Pancreas (tissue), 10 donors: Measurements from ENCODE around the gene SLC38A6. TPM values are rescaled to one million over a fixed set of nuclear protein-coding genes. Genes with fewer than 3 reads are reported as not detected.

ENCODE experiments used
- ATAC-seq, 4 donors: fragments of 200-7000 bp; cut with Tn5 transposase; one replicate each; pipeline versions ENCODE4 v1.8.0 to v1.9.1; 2020; ENCODE audit warnings: mild to moderate bottlenecking in 4 of 4, moderate library complexity in 4 of 4
- DNase-seq, 6 donors: peaks; one replicate each; pipeline ENCODE4 v3.0.0-alpha.2; 2020
- FAIRE-seq: peaks from 2 replicates; lab custom pipeline; 2012; peaks lifted over from hg19 to GRCh38; lab: Jason Lieb, UNC
- H3K27ac ChIP-seq, 4 donors: fragments of 200-600 bp; sonication (generic); 1 replicate in 3 of 4; 2 replicates in 1 of 4; pipeline versions ENCODE4 v1.5.0 to v1.8.0; 2020
- H3K27me3 ChIP-seq, 4 donors: fragments of 200-600 bp; one replicate each; pipeline ENCODE4 v1.8.0; 2021
- H3K36me3 ChIP-seq, 3 donors: fragments of 200-600 bp; sonication (generic) in 1 of 3; one replicate each; pipeline versions ENCODE4 v1.5.0 to v1.8.0; 2020 to 2021
- H3K4me1 ChIP-seq, 3 donors: fragments of 200-600 bp; one replicate each; pipeline ENCODE4 v1.8.0; 2021
- H3K4me3 ChIP-seq, 4 donors: fragments of 200-600 bp; sonication (generic) in 2 of 4; one replicate each; pipeline versions ENCODE4 v1.5.0 to v1.8.0; 2020 to 2021
- H3K9me3 ChIP-seq, 4 donors: fragments of 200-600 bp; one replicate each; pipeline ENCODE4 v1.8.0; 2021
- WGBS, 2 donors: extraction: QIAGEN DNeasy Blood & Tissue Kit; methylation state at CpG; one replicate each; pipeline ENCODE4 v1.1.7; 2013; 5-methylcytosine and 5-hydroxymethylcytosine counted together
- intact Hi-C, 3 donors: fragments of 100-400 bp; cut with DNase I; formaldehyde crosslinking; loops; one replicate each; pipeline versions ENCODE4 v1.11.1 to v1.14.2; 2022
- polyA plus RNA-seq, 2 donors: library from polyadenylated mRNA; stranded (reverse); fragments of 200-250 nt; gene quantifications; one replicate each; pipeline ENCODE4 v1.2.3, GENCODE V29; 2013
- total RNA-seq, 6 donors: library from RNA; stranded (reverse); fragmentation: NEBNext Ultra II Directional in 4 of 6; extraction: Animal tissue kit (Norgen Biotek cat#: 25700) in 4 of 6; gene quantifications; one replicate each; pipeline versions ENCODE4 v1.2.1 to v1.2.4, GENCODE V29; 2021 to 2023
- TF ChIP-seq, protein P1 (sequence below), 4 donors: fragments of 200-600 bp; sonication (generic) in 3 of 4; IDR thresholded peaks; one replicate each; pipeline versions ENCODE4 v1.5.0 to v1.8.0; 2021; ENCODE audit warnings: antibody characterized with exemption in 4 of 4
- donor health status: healthy with polysubstance abuse.
- donor health status: DM: no; HTN: no; CAD: no; lungs with moderate emphysema.
- donor health status: DM: no; HTN: no; CAD: no.
- donor health status: control.
- donor health status: control.
- donor health status: Bipolar disorder and iron deficiency.
- donor health status: DM: yes; HTN: yes; CAD: no.
- donor health status: DM: no; HTN: no; CAD: no.
- donor health status: DM: no; HTN: no; CAD: no.
- donor health status: DM: yes; HTN: yes; CAD: no.

Gene SLC38A6
- total and polyA plus RNA-seq, 8 donors, result 2.2 to 8.6 (median 4.7) TPM

DNA sequence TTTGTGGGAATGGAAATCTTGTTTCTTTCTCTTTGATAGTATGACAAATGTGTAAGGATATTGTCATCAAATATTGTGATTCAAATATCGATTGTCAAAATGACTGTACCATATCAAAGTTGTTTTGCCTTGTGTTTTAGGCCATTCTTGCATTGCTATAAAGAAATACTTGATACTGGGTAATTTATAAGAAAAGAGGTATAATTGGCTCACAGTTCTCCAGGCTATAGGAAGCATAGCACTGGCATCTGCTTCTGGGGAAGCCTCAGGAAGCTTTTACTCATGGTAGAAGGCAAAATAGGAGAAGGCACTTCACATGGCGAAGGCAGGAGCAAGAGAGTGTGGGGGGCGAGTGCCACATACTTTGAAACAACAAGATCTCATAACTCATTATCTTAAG lies 8.0 kb upstream of the SLC38A6 start:
- no peak for FAIRE-seq
- WGBS, 2 donors, result 97 to 99% methylated on average over 3 of the region's 3 CpGs

DNA sequence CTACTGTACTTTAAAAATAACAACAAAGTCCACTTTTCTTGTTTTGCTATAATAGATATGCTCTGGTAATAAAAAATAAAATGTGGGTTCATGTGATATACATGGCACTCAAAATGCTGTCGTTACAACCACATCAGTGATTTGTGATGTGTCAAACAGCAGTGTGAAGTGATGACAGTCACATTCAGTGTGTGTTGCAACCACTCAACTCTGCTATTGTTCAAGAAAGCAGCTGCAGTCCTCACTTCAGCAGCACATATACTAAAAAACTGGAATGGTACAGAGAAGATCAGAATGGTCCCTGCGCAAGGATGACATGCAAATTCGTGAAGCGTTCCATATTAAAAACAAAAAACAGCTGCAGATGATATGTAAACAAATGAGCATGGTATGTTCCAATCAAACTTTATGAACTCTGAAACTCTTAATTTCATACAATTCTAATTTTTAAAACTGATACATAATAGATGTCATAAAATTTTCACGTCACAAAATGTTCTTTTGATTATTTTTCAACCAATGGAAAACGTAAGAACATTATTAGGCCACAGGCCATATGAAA lies 6.9 kb upstream of the SLC38A6 start:
- ATAC-seq (no peak), DNase-seq (no peak), FAIRE-seq (no peak)
- WGBS, 2 donors, result 87 to 92% methylated on average over 6 of the region's 6 CpGs
- no peak overlapping the region for H3K27ac ChIP-seq
- peaks cover 0 to 10% (median 0%) of the 10 kb centered on the region in 3 donors for H3K4me1 ChIP-seq
- no peaks in the 10 kb centered on the region for H3K9me3 ChIP-seq
- peaks cover 0 to 6% (median 0%) of the 10 kb centered on the region in 3 donors for H3K36me3 ChIP-seq
- no peaks in the 10 kb centered on the region for H3K27me3 ChIP-seq
- H3K4me3 ChIP-seq, result no peak overlapping the region
- intact Hi-C loops, result no loop called here
- TF ChIP-seq, protein P1, sequence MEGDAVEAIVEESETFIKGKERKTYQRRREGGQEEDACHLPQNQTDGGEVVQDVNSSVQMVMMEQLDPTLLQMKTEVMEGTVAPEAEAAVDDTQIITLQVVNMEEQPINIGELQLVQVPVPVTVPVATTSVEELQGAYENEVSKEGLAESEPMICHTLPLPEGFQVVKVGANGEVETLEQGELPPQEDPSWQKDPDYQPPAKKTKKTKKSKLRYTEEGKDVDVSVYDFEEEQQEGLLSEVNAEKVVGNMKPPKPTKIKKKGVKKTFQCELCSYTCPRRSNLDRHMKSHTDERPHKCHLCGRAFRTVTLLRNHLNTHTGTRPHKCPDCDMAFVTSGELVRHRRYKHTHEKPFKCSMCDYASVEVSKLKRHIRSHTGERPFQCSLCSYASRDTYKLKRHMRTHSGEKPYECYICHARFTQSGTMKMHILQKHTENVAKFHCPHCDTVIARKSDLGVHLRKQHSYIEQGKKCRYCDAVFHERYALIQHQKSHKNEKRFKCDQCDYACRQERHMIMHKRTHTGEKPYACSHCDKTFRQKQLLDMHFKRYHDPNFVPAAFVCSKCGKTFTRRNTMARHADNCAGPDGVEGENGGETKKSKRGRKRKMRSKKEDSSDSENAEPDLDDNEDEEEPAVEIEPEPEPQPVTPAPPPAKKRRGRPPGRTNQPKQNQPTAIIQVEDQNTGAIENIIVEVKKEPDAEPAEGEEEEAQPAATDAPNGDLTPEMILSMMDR (IDR thresholded peaks at IDR 0.05), result no peak

More for the DNA sequence above, 8.0 kb upstream of the SLC38A6 start:
- Histone ChIP-seq H3K9me3 (no peaks in the 10 kb centered on the region), H3K27me3 (no peaks in the 10 kb centered on the region), H3K27ac (no peak overlapping the region), H3K4me3 (no peak overlapping the region), H3K36me3 (peaks cover 0 to 6% (median 0%) of the 10 kb centered on the region in 3 donors), H3K4me1 (no peaks in the 10 kb centered on the region)
- ATAC-seq (no peak), DNase-seq (no peak)
- TF ChIP-seq, protein P1 (IDR thresholded peaks at IDR 0.05), result no peak
- intact Hi-C loops, result no loop called here

DNA sequence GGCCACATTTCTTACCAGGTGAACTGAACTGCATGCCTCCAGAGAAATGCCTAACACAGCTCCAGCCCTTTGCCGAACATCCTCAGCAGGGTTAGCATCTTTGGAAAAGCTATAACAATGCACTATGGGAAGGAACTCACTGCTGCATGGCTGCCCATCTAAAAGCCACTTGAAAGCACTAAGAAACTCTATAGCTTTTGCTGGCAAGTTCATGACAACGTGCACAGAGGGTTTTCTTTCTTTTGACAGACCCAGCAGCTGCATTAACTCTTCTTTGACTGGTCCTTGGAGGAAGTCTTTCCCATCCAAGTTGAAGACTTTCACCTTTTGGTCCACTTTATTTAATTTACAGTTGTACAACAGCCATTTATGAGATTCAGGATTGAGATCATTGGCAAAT lies 5.5 kb upstream of the SLC38A6 start:
- H3K36me3 ChIP-seq, result peaks cover 0 to 6% (median 0%) of the 10 kb centered on the region in 3 donors

DNA sequence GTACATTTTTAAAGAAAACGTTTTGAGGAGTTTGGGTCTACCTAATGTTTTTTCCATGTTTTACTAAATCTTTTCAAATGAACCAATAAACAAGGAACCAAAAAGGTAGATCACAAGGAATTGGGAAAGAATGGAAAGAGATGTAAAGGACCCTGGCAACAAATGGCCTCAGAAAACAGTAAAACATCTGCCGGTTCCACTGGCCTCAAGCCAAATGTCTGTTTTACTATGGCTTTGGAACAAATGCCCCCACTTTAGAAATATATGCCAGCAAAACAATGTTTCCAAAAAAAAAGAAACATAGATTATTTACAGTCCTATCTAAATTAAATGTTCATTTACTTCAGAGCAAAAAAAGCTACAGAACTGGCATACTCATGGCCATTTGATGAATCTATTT lies 3.2 kb upstream of the SLC38A6 start:
- intact Hi-C loops, result no loop called here
- Histone ChIP-seq H3K9me3 (no peaks in the 10 kb centered on the region), H3K27ac (no peak overlapping the region), H3K4me1 (peaks cover 0 to 10% (median 6%) of the 10 kb centered on the region in 3 donors), H3K4me3 (no peak overlapping the region), H3K36me3 (peaks cover 0 to 6% (median 0%) of the 10 kb centered on the region in 3 donors), H3K27me3 (no peaks in the 10 kb centered on the region)
- no peak for FAIRE-seq
- no peak for ATAC-seq
- TF ChIP-seq, protein P1 (IDR thresholded peaks at IDR 0.05), result no peak
- DNase-seq, result no peak
- 50 to 56% methylated on average over 2 of the region's 2 CpGs for WGBS, 2 donors

More for the DNA sequence above, 5.5 kb upstream of the SLC38A6 start:
- no peak for ATAC-seq
- no peak overlapping the region for H3K27ac ChIP-seq
- no peak overlapping the region for H3K4me3 ChIP-seq
- H3K9me3 ChIP-seq, result no peaks in the 10 kb centered on the region
- no peak for DNase-seq
- TF ChIP-seq, protein P1 (IDR thresholded peaks at IDR 0.05), result no peak
- 49 to 50% methylated on average over 2 of the region's 2 CpGs for WGBS, 2 donors
- intact Hi-C loops, result no loop called here
- FAIRE-seq, result no peak
- peaks cover 0 to 10% (median 6%) of the 10 kb centered on the region in 3 donors for H3K4me1 ChIP-seq
- no peaks in the 10 kb centered on the region for H3K27me3 ChIP-seq
